ENCODE results near the gene TMEM59L. TPM values are rescaled to one million over a fixed set of nuclear protein-coding genes. Genes with fewer than 3 reads are reported as not detected.
"Not testable (repeated sequence)": the region's sequence is repeated elsewhere in the genome, so short reads cannot be mapped to it uniquely, and the experiment has no call there.

Gene TMEM59L
- total RNA-seq, 2 donors from 2014 or later = 1.9 to 3.3 TPM

DNA sequence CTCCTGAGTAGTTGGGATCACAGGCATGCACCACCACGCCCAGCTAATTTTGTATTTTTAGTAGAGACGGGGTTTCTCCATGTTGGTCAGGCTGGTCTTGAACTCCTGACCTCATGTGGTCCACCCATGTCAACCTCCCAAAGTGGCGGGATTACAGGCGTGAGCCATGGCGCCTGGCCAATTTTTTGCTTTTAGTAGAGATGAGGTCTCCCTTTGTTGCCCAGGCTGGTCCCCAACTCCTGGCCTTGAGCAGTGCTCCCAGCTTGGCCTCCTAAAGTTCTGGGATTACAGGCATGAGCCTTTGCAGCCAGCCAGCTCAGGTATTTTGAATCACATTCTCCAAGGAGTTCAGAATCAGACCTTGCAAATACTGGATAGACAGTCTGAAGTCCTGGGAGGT lies 19.9 kb upstream of the TMEM59L start:
- not testable (repeated sequence) for ATAC-seq

DNA sequence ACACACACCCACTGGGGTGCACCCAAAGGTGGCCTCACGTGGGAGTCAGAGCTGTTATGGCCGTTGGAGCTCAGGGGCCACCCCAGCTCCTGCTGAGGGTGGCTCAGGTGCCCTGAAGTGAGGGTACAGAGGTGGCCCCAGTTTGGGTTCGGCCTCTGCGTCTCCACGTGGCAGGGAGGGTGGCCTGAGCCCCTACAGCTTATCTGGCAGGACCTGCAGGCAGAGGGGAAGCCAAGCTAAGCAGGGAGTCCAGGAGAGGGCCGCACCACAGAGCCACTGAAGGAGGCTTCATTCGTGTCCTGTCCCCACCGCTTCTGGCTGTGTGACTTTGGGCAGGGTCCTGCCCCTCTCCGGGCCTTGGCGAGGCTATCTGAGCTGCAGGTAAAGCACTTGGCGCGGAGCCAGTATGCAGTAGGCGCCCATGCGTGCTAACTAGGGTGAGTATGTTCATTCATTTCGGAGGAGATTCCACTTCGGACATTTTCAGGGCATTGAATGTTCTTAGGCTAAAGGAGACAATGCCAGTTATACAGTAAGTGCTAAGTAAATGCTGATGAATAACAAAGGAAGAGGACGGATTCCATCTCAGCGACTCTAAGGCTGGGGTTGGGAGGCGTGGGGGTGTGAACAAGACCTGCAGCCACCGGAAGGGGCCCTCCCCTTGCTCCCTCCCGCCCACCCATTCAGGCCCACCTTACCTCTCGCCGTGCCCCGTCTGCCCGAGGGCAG lies 19.1 kb upstream of the TMEM59L start:
- no peak for ATAC-seq
- intact Hi-C loops (cut with DNase I) = loop anchor here (5.0 kb wide), 3 partner anchors 79 to 254 kb away; no protein-coding TSS in a partner anchor
- no peak for DNase-seq

More for the DNA sequence above, 19.9 kb upstream of the TMEM59L start:
- not testable (repeated sequence) for DNase-seq
- intact Hi-C loops (cut with DNase I) = loop anchor here (5.0 kb wide), 3 partner anchors 80 to 255 kb away; no protein-coding TSS in a partner anchor

DNA sequence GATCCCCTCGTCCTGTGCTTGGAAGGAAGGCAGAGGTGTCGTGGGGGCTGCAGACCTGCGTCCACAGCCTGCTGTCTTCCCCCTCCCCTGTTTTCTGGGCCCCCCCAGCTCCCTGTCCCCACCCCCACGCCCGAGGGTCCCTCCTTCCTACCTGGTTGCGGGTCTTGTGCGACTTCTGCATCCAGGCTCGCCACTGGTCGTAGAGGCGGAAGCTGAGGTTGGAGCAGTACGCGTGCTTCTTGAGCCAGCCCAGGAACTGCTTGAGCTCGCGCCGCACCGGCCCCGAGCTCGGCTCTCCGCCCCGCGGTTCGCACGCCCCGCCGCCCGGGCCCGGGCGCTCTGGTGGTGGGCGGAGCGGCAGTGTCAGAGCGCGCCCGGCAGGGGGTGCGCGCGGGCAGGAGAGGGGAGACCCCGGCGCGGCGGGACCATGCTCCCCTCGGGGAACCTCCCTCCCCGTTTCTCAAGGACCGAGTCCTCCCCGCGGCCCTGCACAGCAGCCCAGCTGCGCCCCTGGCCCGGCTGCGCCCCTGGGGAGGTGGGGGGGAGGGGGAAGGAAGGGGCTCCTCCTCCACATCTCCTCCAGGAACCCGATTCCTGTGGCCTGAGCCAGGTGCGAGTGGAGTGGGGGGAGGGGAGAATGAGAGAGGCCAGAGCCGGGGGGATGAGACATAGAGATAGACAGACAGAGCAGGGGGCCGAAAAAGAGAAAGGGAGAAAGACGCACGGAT lies 18.4 kb upstream of the TMEM59L start:
- ATAC-seq (peak; percentile 71 to 72), DNase-seq (peak; percentile 78)
- intact Hi-C loops (cut with DNase I) = loop anchor here (5.0 kb wide), 3 partner anchors 78 to 253 kb away; no protein-coding TSS in a partner anchor

DNA sequence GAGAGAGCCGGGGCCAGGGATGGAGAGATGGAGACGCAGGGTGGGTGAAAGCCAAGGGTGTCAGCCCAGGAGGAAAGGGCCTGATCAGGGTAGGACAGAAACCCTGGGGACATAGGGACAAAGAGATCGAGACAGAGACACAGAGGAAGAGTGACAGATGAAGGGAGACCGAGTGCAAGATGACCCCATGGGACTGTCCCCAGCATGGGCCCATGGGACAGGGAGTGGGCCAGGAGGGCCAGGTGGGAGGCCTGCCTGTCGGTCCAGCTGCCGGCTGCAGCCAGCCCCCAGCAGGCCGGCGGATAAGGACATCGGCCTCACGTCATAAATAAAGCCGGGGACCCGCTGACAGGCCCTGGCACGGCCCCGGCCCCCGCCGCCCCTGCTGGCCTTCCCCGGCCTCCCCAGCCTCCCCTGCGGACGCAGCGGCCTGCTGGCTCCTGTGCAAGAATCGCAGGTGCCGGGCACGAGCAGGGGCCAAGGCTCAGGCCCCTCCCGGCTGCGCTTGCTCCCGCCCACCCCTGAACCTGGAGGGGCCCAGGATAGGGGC lies 17.8 kb upstream of the TMEM59L start:
- ATAC-seq = no peak
- DNase-seq = no peak
- intact Hi-C loops (cut with DNase I) = loop anchor here (5.0 kb wide), 3 partner anchors 77 to 252 kb away; no protein-coding TSS in a partner anchor

DNA sequence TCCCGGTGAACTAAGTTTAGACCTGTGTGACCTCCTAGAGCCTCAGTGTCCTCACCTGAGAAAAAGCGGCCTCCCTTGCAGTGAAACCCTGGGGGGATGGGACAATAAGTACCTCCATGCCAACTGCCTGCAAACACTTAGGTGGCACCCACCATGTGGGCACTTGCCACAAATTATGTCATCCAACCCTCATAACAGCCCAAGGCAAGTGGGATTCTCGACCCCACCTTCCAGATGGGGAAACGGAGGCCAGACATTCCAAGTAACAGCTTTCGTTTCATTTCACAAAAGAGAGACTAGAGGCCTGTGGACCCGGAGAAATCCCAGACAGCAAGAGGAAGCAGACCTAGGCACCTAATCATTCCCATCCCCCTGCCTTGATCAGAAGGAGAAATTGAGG lies 17.2 kb upstream of the TMEM59L start:
- DNase-seq (no peak), ATAC-seq (no peak)
- intact Hi-C loops (cut with DNase I) = loop anchor here in 1 of 2 donors (5.0 kb wide), 1 partner anchor 252 kb away; no protein-coding TSS in a partner anchor

DNA sequence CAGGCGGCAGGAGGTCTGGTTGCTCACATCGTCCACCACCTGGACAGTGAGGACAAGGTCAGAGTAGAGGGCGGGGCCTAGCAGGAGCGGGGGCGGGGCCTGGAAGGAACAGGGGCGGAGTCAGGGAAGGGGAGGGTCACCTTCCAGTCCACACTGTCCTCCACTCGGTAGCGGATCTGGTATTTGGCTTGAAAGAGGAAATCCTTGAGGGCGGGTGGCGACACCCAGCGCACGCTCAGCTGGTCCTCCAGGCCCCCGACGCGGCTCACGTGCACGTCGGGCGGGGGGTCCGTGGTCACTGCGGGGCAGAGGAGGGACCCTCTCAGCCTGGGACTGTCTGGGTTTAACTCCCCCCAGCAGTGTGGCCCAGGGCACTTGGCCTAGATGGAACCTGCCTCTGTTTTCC lies 15.9 kb upstream of the TMEM59L start:
- ATAC-seq = peak in 1 of 2 donors; percentile 57
- peak; percentile 68 for DNase-seq
- intact Hi-C loops (cut with DNase I) = loop anchor here in 1 of 2 donors (5.0 kb wide), 1 partner anchor 251 kb away; no protein-coding TSS in a partner anchor

DNA sequence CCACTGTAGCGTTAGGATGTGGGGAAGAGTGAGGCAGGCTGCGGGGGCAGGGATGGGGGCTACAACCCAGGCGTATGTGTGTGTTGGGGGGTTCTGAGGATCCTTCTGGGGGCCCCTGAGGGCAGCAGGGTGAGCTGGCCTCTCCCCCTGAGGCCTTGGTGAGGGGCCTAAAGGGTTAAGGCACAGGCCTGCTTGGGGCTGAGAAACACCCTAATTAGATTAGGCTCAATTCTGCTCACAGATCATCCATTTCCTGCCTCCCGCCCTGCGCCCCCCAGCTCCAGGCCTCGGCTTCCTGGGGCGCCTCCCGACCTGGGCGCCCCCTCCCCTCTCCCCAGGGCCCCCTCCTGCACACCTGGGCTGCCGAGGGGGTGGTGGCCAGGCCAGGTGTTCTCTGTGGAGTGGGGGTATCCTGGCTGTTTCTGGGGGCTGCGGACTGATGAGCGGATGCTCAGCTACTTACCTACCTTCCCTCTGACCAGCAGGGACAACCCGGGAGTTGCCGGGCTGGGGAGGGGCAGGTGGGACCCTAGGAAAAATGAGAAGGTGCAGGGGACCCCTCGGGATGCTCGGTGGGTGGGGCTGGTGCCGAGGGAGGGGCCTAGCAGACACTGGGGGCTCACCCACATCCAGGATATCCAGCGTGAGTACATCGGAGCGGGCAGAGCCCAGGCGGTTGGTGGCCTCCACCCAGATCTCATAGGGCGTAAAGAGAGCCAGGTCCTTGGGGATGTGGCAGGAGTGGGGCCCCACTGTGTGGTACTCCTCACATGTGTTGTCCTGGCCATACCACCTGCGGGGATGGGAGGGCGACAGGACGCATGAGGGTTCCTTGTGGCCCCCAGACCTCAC lies 14.6 kb upstream of the TMEM59L start:
- intact Hi-C loops (cut with DNase I) = loop anchor here in 1 of 2 donors (5.0 kb wide), 1 partner anchor 249 kb away; no protein-coding TSS in a partner anchor
- ATAC-seq = no peak
- no peak for DNase-seq

DNA sequence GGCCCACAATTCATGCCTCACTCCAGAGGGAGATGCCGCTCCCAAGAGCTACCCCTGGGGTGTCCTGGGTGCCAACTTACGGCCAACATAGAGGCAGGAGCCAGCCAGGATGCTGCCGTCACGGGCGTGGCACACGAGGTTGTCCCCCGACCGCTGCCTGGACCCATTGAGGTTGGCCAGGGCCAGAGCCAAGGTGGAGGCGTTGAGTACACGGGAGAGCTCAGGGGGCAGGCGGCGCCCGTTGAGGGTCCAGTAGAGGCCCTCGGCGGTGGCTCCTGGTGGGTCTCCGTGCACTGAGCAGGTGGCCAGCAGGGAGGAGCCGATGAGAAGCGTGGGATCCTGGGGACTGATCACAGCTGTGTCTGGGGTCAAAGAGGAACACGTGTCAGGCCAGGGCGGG lies 13.2 kb upstream of the TMEM59L start:
- ATAC-seq = no peak
- DNase-seq = no peak
- intact Hi-C loops (cut with DNase I) = loop anchor here in 1 of 2 donors (5.0 kb wide), 1 partner anchor 248 kb away; no protein-coding TSS in a partner anchor

DNA sequence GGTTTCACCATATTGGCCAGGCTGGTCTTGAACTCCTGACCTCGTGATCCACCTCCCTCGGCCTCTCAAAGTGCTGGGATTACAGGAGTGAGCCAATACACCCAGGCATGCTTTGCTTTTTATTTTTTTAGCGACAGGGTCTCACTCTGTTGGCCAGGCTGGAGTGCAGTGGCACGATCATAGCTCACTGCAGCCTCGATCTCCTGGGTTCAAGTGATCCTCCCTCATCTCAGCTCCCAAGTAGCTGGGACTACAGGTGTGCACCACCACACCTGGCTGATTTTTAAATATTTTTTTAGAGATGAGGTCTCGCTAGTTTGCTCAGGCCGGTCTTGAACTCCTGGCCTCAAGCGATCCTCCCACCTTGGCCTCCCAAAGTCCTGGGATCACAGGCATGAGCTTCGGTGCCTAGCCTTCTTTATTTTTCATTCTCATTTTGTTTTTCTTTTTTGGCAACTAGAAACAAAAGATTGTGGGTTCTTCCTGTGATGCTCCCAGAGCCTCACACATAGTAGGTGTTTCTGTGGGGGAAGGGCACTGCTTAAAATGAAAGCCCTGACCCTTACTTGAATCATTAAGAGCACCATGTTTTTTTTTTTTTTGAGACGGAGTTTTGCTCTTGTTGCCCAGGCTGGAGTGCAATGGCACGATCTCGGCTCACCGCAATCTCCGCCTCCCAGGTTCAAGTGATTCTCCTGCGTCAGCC lies 11.8 kb upstream of the TMEM59L start:
- ATAC-seq; DNase-seq; intact Hi-C loops (cut with DNase I): not testable (repeated sequence)

DNA sequence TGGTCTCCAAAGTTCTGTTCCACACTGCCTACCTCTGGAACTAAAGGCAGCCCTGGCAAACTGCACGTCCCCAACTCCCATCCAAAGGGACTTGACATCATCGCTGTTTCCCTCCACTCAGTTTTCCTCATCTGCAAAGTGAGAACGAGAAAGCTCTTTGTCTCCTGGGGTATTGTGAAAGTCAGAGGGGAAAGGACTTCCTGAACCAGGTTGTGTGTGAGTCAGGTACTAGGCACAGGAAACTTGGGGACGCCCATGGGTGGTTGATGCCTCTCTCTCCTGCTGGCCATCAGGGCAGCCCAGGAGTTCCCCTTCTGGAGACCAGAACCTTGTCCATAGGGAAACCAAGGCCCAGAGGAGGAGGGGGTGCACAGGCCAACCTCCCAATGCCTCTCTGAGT lies 10.8 kb upstream of the TMEM59L start:
- DNase-seq = no peak
- no peak for ATAC-seq
- intact Hi-C loops (cut with DNase I) = no loop called here

DNA sequence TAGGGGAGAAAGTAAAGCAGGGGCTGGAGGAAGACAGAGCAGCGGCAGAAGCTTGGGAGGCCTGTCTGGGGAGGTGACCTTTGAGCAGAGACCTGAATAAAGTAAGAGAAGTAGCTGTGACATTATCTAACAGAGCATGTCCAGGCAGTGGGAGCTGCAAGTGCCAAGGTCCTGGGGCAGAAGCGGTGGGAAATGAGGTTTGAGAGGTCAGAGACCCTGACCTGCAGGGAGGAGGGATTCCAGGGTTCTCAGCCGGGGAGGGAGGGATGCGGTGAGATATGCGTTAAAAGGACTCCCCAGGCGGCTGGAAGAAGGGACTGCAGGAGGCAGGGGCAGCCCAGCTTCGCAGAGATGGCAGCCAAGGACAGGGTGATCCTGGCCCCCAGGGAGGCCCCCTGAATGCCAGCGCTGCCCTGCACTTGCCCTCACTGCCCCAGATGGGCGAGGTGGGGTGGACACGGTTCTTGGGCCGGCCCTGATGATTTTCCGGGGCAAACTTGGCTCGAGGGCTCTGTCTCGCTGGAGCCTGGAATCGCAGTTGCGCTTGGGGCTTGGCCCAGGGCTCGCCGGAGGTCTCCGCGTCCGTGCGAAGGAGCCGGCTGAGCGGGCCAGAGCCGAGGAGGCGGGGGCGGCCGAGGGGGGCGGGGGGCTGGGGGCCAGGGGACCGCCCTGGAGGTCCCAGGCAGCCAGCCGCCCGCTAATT lies 9.3 kb upstream of the TMEM59L start:
- no peak for DNase-seq
- ATAC-seq = peak; percentile 14 to 59
- intact Hi-C loops (cut with DNase I) = no loop called here

DNA sequence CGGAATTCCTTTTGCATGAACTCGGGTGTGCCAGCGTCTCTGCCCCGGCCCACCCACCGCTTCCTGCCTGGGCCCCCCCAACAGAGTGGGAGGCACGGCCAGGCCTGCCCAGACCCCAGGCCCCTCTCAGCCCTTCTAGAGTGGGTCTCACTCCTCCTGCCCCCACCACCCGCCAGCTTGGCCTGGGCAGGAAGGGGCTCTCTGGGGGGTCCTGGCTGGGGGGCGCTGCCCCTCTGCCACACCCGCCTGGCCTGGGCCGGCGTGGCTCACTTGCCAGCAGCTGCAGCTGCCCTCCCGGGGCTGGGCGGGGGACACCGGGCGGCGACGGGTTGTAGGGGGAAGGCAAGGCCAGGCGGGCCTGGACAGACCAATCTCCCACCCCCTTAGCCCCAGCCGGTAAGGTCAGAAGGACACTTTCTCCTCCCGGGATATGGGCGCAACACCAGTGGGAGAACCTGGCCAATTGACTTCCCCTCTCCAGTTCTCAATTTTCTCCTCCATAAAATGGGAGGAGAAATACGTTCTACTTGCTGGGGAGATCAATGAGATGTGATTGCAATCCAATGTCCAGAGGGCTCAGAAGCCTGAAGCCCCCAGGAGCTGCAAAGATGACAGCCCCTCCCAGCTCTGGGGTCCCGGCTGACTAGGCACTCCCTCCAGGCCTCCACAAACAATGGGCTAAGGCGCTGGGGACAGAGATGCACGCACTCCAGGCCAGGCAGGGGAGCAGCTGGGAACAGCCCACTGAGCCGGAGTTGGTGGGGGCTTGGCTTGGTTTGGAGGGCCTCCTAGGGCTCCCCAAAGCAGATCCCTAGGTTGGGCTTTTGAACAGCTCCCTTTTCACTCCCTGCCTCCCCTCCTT lies 8.5 kb upstream of the TMEM59L start:
- ATAC-seq (peak; percentile 14 to 17), DNase-seq (no peak)
- intact Hi-C loops (cut with DNase I) = no loop called here

DNA sequence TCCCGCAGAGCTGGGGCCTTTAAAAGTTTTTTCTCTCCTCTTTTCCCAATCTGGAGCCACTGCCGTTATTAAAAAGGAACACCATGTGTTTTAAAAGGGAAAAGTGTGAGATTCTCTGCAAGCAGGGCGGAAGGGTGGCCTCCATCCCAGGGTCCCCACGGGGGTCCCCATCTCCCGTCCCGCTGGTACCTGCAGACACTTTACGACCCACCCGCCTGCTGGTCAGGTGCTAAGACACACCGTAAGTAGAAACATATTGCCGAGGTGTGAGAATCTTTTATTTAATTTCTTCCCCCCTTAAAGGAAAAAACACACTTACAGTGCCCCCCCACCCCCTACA lies 7.9 kb upstream of the TMEM59L start:
- DNase-seq = no peak
- intact Hi-C loops (cut with DNase I) = no loop called here
- ATAC-seq = no peak

DNA sequence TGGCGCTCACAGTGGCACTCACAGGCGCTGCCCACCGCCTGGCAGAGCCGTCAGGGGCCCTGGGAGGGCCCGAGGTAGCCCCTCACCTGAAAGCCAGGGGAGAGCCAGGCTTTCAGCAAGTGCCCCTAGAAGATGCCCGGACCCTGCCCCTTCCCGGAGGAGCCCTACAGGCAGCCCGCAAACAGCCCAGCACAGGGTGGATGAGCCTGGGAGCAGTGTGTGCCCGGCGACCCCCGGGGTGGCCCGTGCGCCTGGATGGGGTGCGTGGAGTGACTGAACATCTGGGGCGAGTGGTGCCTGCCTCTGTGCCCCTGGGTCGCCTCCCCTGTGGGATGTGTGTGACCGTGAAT lies 7.5 kb upstream of the TMEM59L start:
- ATAC-seq (no peak), DNase-seq (no peak)
- intact Hi-C loops (cut with DNase I) = no loop called here

DNA sequence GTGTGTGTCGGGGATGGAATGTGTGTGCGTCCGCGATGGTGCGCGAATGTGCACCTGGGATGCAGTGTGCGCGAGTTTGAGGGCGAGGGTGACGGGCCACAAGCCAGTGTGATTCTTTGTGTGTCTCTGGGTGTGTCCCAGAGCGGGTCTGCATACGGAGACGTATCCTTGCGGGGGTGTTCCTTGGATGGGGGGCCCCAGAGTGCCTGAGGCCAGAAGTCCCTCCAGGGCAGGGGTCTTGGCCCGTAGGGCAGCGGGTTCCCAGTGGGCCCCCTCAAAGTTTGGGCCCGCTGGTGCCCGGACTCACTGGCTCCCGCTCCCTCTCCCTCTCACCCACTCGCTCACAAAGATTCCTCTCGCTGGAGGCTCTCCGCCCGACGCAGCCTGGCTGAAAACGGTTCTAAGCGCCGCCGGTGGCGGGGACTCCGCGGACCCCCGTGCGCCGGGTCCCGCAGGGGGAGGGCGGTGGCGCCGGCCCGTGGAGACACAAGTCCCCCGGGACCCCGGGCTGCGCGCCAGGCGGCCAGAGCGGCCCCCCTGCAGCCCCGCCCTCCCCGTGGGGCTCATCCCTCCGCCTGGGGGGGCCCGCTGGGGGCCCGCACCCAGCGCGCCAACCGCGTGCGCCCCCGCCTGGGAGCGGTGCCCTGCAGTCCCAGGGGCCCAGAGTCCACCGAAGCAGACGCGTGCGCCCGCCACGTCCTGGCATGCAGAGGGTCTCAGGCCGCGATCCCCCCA lies 7.0 kb upstream of the TMEM59L start:
- no peak for ATAC-seq
- no peak for DNase-seq
- intact Hi-C loops (cut with DNase I) = no loop called here

Data from left cardiac atrium (tissue), 4 donors.